H9 (cell line): ENCODE results near the gene SLC7A4. TPM values are rescaled to one million over a fixed set of nuclear protein-coding genes. Genes with fewer than 3 reads are reported as not detected.

Experiments used
- DNase-seq: peaks from one replicate; pipeline ENCODE4 v3.0.0-alpha.2; 2017
- H2AFZ ChIP-seq: one replicate; pipeline ENCODE4 v1.6.1; 2013; ENCODE audit warnings: mild to moderate bottlenecking, low read length, control low read depth, moderate library complexity
- H2AK5ac ChIP-seq: 2 replicates; pipeline ENCODE4 v1.6.1; 2013; ENCODE audit warnings: low read length, control low read depth, mixed read lengths; ENCODE audit not compliant: insufficient read length
- H2BK120ac ChIP-seq: one replicate; pipeline ENCODE4 v1.6.1; 2013; ENCODE audit warnings: low read depth, mild to moderate bottlenecking, low read length, control low read depth, inconsistent platforms; ENCODE audit not compliant: poor library complexity, severe bottlenecking
- H2BK12ac ChIP-seq: 2 replicates; pipeline ENCODE4 v1.6.1; 2013; ENCODE audit warnings: low read length, control low read depth, mixed read lengths, low read depth; ENCODE audit not compliant: insufficient read length
- H2BK15ac ChIP-seq: 2 replicates; pipeline ENCODE4 v1.6.1; 2013; ENCODE audit warnings: low read depth, low read length, control low read depth
- H2BK20ac ChIP-seq: one replicate; pipeline ENCODE4 v1.6.1; 2013; ENCODE audit warnings: low read depth, mild to moderate bottlenecking, low read length, control low read depth, inconsistent platforms; ENCODE audit not compliant: poor library complexity, severe bottlenecking
- H2BK5ac ChIP-seq: 2 replicates; pipeline ENCODE4 v1.6.1; 2013; ENCODE audit warnings: low read length, control low read depth, mixed read lengths; ENCODE audit not compliant: insufficient read length
- H3K14ac ChIP-seq: 2 replicates; pipeline ENCODE4 v1.6.1; 2013; ENCODE audit warnings: low read length, control low read depth; ENCODE audit not compliant: insufficient read depth
- H3K18ac ChIP-seq: 2 replicates; pipeline ENCODE4 v1.6.1; 2013; ENCODE audit warnings: low read depth, mild to moderate bottlenecking, mixed read lengths, low read length, control low read depth; ENCODE audit not compliant: insufficient read length
- H3K23ac ChIP-seq: 2 replicates; pipeline ENCODE4 v1.6.1; 2013; ENCODE audit warnings: low read length, control low read depth, mixed read lengths, low read depth; ENCODE audit not compliant: insufficient read length
- H3K23me2 ChIP-seq: 2 replicates; pipeline ENCODE4 v1.6.1; 2013; ENCODE audit warnings: low read depth, mild to moderate bottlenecking, mixed read lengths, low read length, control low read depth; ENCODE audit not compliant: insufficient read length, poor library complexity, severe bottlenecking
- H3K27ac ChIP-seq: 2 replicates; pipeline ENCODE4 v1.5.1; 2013; ENCODE audit warnings: low read length, control low read depth, mixed read lengths, low read depth; ENCODE audit not compliant: insufficient read length
- H3K27me3 ChIP-seq: 2 replicates; pipeline ENCODE4 v1.6.1; 2013; ENCODE audit warnings: low read length, control low read depth, inconsistent platforms; ENCODE audit not compliant: insufficient read depth
- H3K4ac ChIP-seq: 2 replicates; pipeline ENCODE4 v1.6.1; 2013; ENCODE audit warnings: low read depth, mild to moderate bottlenecking, control low read depth, inconsistent platforms, low read length, moderate library complexity
- H3K4me1 ChIP-seq: 2 replicates; pipeline ENCODE4 v1.6.1; 2013; ENCODE audit warnings: low read length, control low read depth, inconsistent platforms; ENCODE audit not compliant: insufficient read depth
- H3K4me2 ChIP-seq: 2 replicates; pipeline ENCODE4 v1.6.1; 2013; ENCODE audit warnings: low read length, control low read depth, mixed read lengths; ENCODE audit not compliant: insufficient read length, insufficient read depth
- H3K56ac ChIP-seq: 2 replicates; pipeline ENCODE4 v1.6.1; 2013; ENCODE audit warnings: low read depth, mild to moderate bottlenecking, mixed read lengths, low read length, control low read depth; ENCODE audit not compliant: insufficient read length
- H3K79me1 ChIP-seq: 2 replicates; pipeline ENCODE4 v1.6.1; 2013; ENCODE audit warnings: low read depth, mild to moderate bottlenecking, moderate library complexity, low read length, control low read depth, inconsistent platforms; ENCODE audit not compliant: insufficient read depth, poor library complexity, severe bottlenecking
- H3K79me2 ChIP-seq: 2 replicates; pipeline ENCODE4 v1.6.1; 2013; ENCODE audit warnings: low read length, control low read depth, inconsistent platforms; ENCODE audit not compliant: insufficient read depth
- H3K9ac ChIP-seq: 2 replicates; pipeline ENCODE4 v1.6.1; 2013; ENCODE audit warnings: low read length, control low read depth, mixed read lengths; ENCODE audit not compliant: insufficient read length; ENCODE audit errors: extremely low read depth
- H3K9me3 ChIP-seq: one replicate; pipeline ENCODE4 v1.6.1; 2013; ENCODE audit warnings: low read depth, low read length, inconsistent platforms; ENCODE audit not compliant: control insufficient read depth
- H3T11ph ChIP-seq: one replicate; pipeline ENCODE4 v1.6.1; 2013; ENCODE audit warnings: mild to moderate bottlenecking, low read length, control low read depth, inconsistent platforms
- H4K20me1 ChIP-seq: one replicate; pipeline ENCODE4 v1.6.1; 2013; ENCODE audit not compliant: control insufficient read depth, insufficient read length, insufficient read depth
- H4K5ac ChIP-seq: 2 replicates; pipeline ENCODE4 v1.6.1; 2013; ENCODE audit warnings: low read depth, mild to moderate bottlenecking, mixed read lengths, low read length, control low read depth; ENCODE audit not compliant: insufficient read length
- H4K8ac ChIP-seq: replicated peaks from 2 replicates; pipeline ENCODE4 v1.6.1; 2013; ENCODE audit warnings: low read length, control low read depth, mixed read lengths, low read depth; ENCODE audit not compliant: insufficient read length
- H4K91ac ChIP-seq: 2 replicates; pipeline ENCODE4 v1.6.1; 2013; ENCODE audit warnings: low read depth, mild to moderate bottlenecking, moderate library complexity, mixed read lengths, low read length, control low read depth; ENCODE audit not compliant: insufficient read length
- H3K27ac Mint-ChIP-seq, 3 experiments: 2 replicates in 2 of 3; 3 replicates in 1 of 3; pipeline ENCODE4 v1.8.0; 2020 to 2021; ENCODE audit warnings: mixed read lengths in 3 of 3, mild to moderate bottlenecking in 1 of 3, moderate library complexity in 1 of 3
- H3K27me3 Mint-ChIP-seq: 2 replicates; pipeline ENCODE4 v1.8.0; 2021; ENCODE audit warnings: low read depth, mild to moderate bottlenecking, moderate library complexity, mixed read lengths
- H3K36me3 Mint-ChIP-seq, 3 experiments: 2 replicates in 2 of 3; 3 replicates in 1 of 3; pipeline ENCODE4 v1.8.0; 2020 to 2021; ENCODE audit warnings: low read depth in 3 of 3, mixed read lengths in 3 of 3; ENCODE audit not compliant: insufficient read depth in 1 of 3
- H3K4me1 Mint-ChIP-seq, 2 experiments: 2 replicates each; pipeline ENCODE4 v1.8.0; 2020; ENCODE audit warnings: mixed read lengths in 2 of 2
- H3K4me3 Mint-ChIP-seq, 2 experiments: 2 replicates in 1 of 2; 3 replicates in 1 of 2; pipeline ENCODE4 v1.8.0; 2020 to 2021; ENCODE audit warnings: mild to moderate bottlenecking in 2 of 2, mixed read lengths in 2 of 2, moderate library complexity in 1 of 2
- H3K9me3 Mint-ChIP-seq, 2 experiments: 2 replicates in 1 of 2; 3 replicates in 1 of 2; pipeline ENCODE4 v1.8.0; 2020; ENCODE audit warnings: mild to moderate bottlenecking in 2 of 2, mixed read lengths in 2 of 2, moderate library complexity in 1 of 2
- CTCF ChIP-seq: fragments of 200-600 bp; sonication (generic); conservative IDR thresholded peaks from 3 replicates; pipeline ENCODE4 v1.8.0; 2021; ENCODE audit warnings: antibody characterized with exemption, mild to moderate bottlenecking
- WGBS: extraction: QIAGEN DNeasy Blood & Tissue Kit; methylation state at CpG from one replicate; pipeline ENCODE4 v1.1.7; 2013; ENCODE audit warnings: missing lambda C conversion rate, low lambda C conversion rate, mixed read lengths; ENCODE audit not compliant: insufficient read length; ENCODE audit errors: extremely low coverage; 5-methylcytosine and 5-hydroxymethylcytosine counted together
- total RNA-seq: library from RNA; stranded (reverse); gene quantifications from 2 replicates; pipeline ENCODE4 v1.2.1, GENCODE V29; 2021

The SLC7A4 gene
- total RNA-seq, 1 experiment from 2014 or later = 0.09 TPM

DNA sequence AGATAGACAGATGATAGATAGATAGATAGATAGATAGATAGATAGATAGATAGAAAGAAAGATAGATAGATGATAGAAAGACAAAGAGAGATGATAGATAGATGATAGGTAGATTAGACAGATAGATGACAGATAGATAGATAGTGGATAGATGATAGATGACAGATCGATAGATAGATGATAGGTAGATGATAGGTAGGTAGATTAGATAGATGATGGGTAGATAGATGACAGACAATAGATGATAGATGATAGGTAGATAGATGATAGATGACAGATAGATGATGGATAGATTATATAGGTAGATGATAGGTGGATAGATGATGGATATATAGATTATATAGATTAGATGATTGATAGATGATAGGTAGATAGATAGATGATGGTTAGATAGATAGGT is 46.0 kb downstream of the SLC7A4 start:
- no peak overlapping the region for H3K14ac ChIP-seq
- no peak overlapping the region for H4K91ac ChIP-seq
- TF ChIP-seq CTCF = no peak
- peaks cover 8 to 10% of the 10 kb centered on the region in 2 experiments for H3K4me1 Mint-ChIP-seq
- no peaks in the 10 kb centered on the region for H3K79me1 ChIP-seq
- no peak overlapping the region for H2BK15ac ChIP-seq
- no peak overlapping the region for H3K4me2 ChIP-seq
- no peaks in the 10 kb centered on the region; the same call in 1 of the 2 replicates for H3K27me3 Mint-ChIP-seq
- no peaks in the 10 kb centered on the region; a peak in 1 of 5 replicates for H3K9me3 Mint-ChIP-seq
- no peaks in the 10 kb centered on the region for H3K27me3 ChIP-seq
- H2AK5ac ChIP-seq = no peak overlapping the region
- H3K56ac ChIP-seq = no peak overlapping the region
- H4K20me1 ChIP-seq = no peaks in the 10 kb centered on the region
- H3K18ac ChIP-seq = no peak overlapping the region
- H3K4me3 Mint-ChIP-seq = no peak overlapping the region
- no peak overlapping the region for H3K4ac ChIP-seq
- peaks cover 9% of the 10 kb centered on the region for H3K23me2 ChIP-seq
- no peak overlapping the region for H2BK20ac ChIP-seq
- WGBS = 100% methylated on average over 1 of the region's 1 CpG
- H2BK12ac ChIP-seq = no peak overlapping the region
- H2BK120ac ChIP-seq = no peak overlapping the region
- H3K27ac Mint-ChIP-seq = no peak overlapping the region
- no peak overlapping the region for H2AFZ ChIP-seq
- H3K79me2 ChIP-seq = no peaks in the 10 kb centered on the region
- no peak overlapping the region for H4K5ac ChIP-seq
- H3T11ph ChIP-seq = no peak overlapping the region
- H2BK5ac ChIP-seq = no peak overlapping the region
- no peak overlapping the region for H4K8ac ChIP-seq
- no peak for DNase-seq
- H3K36me3 Mint-ChIP-seq = peaks cover 0 to 37% (median 21%) of the 10 kb centered on the region in 3 experiments
- H3K9me3 ChIP-seq = no peaks in the 10 kb centered on the region
- H3K9ac ChIP-seq = no peak overlapping the region
- no peak overlapping the region for H3K27ac ChIP-seq
- H3K23ac ChIP-seq = no peak overlapping the region
- H3K4me1 ChIP-seq = 0 out of 2 replicates have a peak, but pooled peaks cover 2% of the 10 kb centered on the region
